GM13977 (cell line): ENCODE data around the gene ARPP19.
"Not testable (repeated sequence)": the region's sequence is repeated elsewhere in the genome, so short reads cannot be mapped to it uniquely, and the experiment has no call there.

Source experiments
- DNase-seq: peaks from one replicate; pipeline ENCODE4 v3.0.0; 2012; ENCODE audit warnings: low spot score
- CTCF ChIP-seq: IDR thresholded peaks from 2 replicates; pipeline ENCODE4 v1.5.1; 2012; ENCODE audit warnings: mild to moderate bottlenecking, control low read depth; ENCODE audit not compliant: insufficient read depth; ENCODE audit errors: extremely low read depth, missing control alignments
- in situ Hi-C: fragments of 300-500 bp; cut with MboI; formaldehyde crosslinking; loops from one replicate; pipeline ENCODE4 v1.12.0; 2022; ENCODE audit warnings: low sequenced_read_pairs, low pct_unique_long_range_greater_than_20kb, mixed read lengths, inconsistent platforms; ENCODE audit not compliant: unreplicated experiment

Gene ARPP19

DNA sequence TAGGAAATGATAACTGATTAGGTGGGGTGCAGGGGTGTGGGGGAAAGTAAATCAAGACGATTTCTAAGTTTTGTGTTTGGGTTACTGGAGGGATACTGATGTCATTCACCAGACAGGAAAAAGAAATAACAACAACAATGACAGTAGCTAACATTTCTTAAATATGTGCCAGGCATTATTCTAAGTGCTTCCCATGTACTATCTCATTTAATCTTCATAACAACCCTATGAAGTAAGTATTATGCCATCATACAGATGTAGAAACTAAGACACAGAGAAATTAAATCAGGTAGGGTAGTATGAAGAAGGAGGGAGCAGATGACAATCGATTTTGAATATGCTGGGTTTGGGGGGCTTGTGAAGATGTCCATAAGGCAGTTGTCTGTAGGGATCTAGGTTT lies 53.5 kb downstream of the ARPP19 start:
- in situ Hi-C loops: no loop called here
- DNase-seq: no peak
- no peak for TF ChIP-seq CTCF

GRCh38 chr15:52514482-52514881 lies 54.3 kb downstream of the ARPP19 start:
- DNase-seq: no peak
- no peak for TF ChIP-seq CTCF
- in situ Hi-C loops: no loop called here

DNA sequence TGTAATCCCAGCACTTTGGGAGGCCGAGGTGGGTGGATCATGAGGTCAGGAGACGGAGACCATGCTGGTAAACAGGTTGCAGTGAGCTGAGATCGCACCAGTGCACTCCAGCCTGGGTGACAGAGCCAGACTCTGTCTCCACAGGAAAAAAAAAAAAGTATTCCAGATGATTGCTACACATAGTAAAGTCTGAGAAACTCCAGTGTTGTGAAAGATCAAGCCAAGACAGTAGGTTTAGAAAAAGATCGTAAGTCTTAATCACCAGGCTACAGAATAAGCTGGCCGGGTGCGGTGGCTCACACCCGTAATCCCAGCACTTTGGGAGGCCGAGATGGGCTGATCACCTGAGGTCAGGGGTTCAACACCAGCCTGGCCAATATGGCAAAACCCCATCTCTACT lies 56.0 kb downstream of the ARPP19 start:
- DNase-seq, in situ Hi-C loops: not testable (repeated sequence)

DNA sequence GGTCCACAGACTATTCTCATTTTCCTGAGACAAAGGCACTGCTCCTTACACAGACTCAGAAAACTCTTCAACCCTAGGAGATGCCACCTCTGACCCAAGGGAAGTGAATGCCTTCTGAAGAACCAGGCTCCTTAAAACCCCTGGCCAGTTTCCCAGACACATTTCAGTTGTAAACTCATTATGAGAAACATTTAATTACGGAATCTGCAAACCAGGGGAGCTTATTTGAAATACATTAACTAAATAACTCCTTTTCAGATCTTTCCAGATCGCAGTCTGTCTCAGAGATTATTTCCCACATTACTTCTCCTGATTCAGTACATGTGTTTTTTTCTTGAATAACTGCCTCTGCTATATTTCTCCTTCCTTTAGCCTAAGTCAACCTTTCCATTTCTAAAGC lies 57.7 kb downstream of the ARPP19 start:
- DNase-seq: no peak
- in situ Hi-C loops: no loop called here
- TF ChIP-seq CTCF: no peak

DNA sequence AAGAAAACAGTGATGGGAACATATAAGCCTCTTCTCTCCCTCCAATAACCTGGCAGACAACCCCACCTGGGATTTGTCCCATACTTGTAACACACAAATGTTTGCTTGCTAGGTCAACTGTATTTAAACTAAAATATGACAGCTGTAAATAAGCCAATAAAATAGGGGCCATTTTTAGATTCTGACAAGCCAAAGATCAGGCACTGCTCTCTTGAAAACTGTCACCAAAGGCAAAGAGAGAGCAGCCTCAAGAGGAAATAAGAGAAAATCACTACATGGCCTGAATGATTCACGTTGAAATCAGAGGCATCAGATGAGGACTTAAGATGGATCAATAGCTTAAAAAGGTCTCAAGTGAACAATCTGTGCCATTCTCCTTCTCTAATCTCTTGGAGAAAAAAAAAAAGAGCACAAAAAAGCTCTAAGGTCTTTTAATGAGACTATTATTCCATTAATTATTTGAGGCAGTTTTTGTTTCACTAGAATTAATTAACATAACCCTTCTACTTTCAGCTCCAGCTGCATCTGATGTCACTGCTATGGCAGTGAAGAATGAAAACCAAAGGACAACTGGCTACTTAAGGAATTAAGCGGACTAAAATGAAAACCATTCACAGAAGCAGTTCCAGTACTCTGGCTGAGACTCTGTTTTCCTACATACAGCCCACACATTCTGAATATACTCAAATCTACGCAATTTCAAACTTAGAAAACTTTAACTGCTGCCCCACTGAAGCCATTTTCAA lies 59.2 kb downstream of the ARPP19 start:
- in situ Hi-C loops: no loop called here

GRCh38 chr15:52506549-52506948 lies 62.3 kb downstream of the ARPP19 start:
- no peak for TF ChIP-seq CTCF
- in situ Hi-C loops: no loop called here
- no peak for DNase-seq

More for the DNA sequence above, 59.2 kb downstream of the ARPP19 start:
- TF ChIP-seq CTCF: no peak
- no peak for DNase-seq

- in situ Hi-C loops: no loop called here
- TF ChIP-seq CTCF: no peak
- DNase-seq: no peak
Observed at GRCh38 chr15:52505151-52505550, 63.7 kb downstream of the ARPP19 start.
